GM21576 (cell line): ENCODE results near the gene TULP4.

Experiments used
- ATAC-seq: cut with Tn5 transposase; IDR thresholded peaks from one replicate; pipeline ENCODE4 v1.9.1; 2021; ENCODE audit warnings: mild to moderate bottlenecking, moderate library complexity; ENCODE audit not compliant: unreplicated experiment

TULP4 gene

DNA sequence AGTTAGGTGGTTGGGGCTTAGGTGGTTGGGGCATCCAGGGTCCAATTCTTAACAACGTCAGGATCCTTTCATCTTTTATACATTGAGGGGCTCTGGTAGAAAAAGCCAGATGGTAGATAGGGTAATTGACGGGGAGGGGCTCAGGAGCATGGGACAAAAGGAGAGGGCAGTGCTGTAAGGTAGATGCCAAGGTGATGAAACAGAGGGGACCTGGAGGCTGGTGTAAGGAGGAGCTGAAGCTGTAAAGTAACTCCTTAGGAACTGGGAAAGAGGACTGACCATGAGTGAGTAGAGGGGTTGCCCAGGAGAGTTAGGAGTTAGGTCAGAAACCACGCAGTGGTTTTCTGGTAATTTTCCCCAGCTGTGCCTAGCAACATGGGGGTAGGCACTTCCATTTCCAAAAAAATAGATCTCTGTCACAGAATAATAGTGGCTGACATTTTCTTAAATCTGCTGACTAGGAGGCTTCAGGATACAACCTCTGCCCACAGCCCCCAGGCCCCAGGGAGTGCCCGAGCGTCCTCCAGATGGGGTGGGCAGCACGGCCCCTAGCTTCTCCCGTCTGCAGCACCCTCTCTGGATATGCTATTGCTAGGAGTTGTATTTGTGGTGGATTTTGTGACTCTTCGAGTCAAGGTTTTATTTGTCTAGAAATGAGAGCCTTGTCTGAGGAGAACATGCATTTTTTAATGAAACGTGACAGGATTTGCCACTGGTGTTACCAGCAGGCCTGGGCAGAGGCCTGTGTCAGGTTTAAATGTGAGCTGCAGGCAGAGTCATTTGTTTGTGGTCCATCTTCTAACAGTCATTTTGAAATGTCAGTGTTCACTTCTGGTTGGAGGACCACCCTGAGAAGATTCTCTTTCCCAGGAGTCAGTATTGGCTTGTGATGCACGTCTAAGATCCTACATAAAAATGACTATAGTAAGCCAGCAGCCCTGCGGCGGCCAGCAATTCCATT is 44.6 kb downstream of the TULP4 start:
- peak; percentile 18 for ATAC-seq

DNA sequence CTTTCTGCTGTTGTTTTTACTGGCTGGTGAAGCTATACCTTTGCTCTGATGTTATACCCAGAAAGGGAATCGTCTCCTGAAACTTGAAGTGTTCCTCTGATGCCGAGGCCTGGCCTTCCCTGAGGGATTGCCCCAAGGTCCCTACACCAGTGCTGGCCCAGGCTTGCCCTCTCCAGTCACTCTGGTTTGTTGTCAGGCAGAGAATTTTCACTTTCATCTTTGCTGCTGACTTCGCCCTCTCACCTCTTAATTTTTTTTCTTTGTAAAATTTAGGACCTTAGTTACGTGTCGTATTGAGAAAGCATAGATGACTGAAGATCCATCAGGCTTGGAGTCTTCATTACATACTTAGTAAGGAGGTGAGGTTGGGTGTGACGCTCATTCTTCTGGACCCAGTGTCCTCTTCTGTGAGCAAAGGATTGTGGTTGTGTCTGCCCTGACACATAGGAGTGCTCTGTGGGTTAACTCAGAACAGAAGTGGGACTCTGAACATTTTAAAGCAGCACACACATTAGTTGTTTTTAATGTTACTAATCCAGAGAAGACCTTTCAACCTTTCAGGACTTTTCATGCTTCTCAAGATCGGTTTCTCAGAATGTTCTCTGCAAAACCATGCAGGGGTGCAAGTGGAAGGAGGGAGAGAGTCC is 45.4 kb downstream of the TULP4 start:
- ATAC-seq, result peak; percentile 56

DNA sequence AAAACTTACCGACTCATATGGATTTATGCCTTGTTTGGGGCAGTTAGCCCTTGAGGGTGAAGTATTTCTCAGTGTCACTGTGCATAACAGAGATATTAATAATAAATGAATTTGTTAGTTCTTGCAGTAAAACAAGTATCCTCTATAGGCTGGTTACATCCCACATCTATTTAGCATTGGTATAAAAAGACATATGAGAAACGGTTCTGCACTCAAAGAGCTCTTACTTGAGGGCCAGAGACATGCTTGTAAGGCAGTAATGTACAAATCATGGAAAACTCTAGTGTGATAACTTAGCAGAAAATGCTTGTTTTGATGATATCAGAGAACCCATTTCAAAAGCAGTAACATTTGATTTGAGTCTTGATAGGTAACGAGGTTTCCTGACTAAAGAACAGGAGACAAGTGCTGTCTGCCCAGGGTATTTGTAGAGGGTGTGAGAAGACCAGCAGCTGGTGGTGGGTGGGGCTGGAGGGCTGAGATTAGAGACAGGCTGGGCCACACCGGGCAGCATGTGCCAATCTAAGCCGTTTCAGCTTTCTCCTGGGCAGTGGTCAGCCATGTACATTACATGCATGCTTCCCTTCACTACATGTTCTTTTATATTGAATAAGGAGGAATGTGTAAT is 46.3 kb downstream of the TULP4 start:
- ATAC-seq, result no peak

DNA sequence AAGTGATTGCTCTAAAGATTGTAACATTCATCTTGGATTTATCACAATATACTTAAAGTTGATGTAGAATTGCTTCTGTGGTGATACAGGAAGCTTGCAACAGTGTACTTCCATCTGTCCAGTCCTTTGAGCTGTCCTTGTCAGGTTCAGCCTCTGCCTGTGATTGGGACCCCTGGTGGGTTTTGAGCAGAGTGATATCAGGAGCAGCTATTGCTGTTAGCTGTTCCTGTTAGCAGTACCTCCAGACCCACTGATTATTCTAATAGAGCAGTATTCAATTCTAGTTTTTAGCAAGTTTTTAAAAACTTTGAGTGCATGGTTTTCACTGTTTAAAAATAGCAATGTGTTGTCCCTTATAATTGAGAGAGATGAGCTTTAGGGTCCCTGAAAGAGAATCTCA is 48.8 kb downstream of the TULP4 start:
- ATAC-seq, result no peak

DNA sequence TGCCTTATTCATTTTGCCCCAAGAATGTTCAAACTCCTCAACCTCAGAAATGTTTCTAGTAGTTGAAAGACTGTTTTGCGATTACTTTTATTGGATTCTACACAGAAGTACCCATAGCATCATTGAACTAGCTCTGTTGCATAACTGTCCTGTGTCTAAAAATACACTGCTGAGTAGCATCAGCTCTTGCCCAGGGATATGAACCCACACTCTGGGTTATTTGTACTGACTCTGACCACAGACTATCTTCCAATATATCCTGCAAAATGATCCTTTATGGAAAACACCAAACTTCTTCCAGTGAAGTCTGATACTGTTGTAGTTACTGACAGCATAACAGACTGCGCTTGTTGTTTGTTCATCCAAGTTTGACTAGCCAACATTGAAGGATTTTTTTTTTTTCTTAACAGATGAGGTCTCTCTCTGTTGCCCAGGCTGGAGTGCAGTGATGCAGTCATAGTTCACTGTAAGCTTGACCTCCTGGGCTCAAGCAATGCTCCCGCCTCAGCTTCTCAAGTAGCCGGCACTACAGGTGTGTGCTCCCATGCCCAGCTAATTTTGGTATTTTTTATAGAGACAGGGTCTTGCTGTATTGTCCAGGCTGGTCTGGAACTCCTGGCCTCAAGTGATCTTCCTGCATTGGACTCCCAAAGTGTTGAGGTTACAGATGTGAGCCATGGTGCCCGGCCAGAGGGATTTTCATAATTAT is 49.9 kb downstream of the TULP4 start:
- ATAC-seq, result no peak

DNA sequence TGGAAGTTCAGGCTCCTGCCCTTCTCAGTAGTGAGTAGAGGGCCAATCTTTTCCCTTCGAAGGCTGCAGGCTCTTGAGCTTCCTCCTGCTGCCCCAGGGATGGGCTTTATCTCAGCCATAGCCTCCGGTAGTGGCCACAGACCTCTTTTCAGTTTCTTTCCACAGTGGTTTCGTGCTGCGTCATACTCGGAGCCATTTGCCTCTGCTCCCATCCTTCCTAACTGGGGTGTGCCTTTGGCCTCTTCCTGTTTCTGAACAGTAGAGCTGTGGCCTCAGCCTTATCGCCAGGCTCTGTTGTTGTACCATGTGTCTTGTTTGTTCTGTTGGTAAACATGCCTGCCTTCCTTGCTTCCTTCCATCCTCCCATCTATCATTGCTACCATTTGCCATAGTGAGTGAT is 54.1 kb downstream of the TULP4 start:
- ATAC-seq, result no peak

DNA sequence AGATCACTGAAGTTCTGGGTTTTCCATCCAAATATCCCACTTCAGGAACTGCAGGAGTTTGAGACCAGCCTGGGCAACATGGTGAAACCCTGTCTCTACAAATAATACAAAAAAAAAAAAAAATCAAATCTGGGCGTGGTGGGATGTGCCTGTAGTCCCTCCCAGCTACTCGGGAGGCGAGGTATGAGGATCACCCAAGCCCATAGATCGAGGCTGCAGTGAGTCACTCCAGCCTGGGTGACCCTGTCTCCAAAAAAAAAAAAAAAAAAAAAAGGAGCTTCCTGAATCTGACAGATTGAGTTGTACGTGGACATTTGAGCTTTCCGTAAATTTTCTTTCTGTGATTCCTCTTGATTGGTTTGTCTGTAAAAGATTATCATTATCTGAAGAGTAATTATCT is 55.6 kb downstream of the TULP4 start:
- no peak for ATAC-seq

DNA sequence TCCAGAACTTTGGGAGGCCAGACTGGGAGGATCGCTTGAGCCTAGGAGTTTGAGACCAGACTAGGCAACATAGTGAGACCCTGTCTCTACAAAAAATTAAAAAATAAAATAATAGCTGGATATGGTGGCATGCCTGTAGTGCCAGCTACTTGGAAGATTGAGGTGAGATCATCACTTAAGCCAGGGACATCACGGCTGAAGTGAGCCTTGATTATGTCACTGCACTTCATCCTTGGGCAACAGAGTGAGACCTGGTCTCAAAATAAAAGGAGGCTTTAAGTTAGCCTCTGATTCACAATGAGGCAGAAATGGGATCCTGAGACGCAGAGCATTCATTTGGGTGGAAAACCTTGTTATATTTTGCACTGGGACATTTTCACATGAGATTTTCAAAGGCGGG is 57.0 kb downstream of the TULP4 start:
- no peak for ATAC-seq

DNA sequence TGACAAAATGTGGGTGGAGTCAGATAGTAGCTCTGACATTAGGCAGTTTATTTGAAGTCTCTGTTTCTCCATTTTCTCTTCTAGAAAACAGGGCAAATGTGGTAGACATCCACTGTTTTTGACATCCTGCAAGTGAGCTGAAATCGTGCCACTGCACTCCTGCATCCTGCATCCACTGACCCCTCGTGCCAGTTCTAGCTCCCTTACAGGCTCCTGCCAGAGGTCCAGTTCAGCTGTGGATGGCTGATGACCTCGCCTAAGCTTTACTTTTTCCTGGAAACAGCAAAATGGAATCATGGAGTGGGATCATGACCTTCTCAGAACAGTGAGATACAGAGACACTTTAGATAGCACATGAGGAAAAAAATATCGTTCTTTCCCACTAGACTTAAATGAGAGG is 58.5 kb downstream of the TULP4 start:
- ATAC-seq, result no peak

DNA sequence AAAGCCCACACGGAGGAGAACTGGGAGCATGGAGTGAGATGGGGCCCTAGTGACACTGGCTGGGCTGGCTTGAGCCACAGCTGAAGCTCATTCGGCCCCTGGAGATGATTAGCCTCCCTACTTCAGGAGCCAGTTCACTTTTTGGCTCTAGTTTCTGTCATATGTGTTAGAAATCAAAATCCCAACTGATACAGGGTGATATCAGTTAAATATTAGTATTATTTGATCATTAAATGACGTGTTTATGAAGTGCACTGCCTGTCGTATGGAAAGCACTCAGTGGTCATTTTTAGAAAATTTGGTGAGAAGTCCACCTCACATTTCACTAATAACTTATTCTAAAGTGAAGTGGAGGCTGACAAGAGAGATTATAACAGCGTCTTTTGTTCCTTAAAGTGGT is 59.0 kb downstream of the TULP4 start:
- no peak for ATAC-seq

DNA sequence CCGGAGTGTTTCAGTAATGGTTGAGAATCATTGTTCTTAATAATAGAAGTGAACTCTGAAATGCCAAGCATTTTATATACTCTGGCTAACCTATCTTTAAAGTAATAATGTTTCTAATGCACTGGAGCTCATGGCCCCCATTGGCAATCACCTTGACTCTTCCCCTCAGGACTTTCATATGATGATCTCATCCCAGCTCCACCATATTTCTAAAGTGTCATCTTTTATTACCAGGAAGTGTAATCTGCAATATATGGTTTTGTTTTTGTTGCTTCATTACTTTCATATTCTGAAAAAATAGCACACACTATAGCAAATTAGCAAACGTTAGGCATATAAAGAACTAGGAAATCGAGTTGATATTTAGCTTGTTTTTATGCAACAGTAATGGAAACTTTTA is 60.3 kb downstream of the TULP4 start:
- no peak for ATAC-seq

DNA sequence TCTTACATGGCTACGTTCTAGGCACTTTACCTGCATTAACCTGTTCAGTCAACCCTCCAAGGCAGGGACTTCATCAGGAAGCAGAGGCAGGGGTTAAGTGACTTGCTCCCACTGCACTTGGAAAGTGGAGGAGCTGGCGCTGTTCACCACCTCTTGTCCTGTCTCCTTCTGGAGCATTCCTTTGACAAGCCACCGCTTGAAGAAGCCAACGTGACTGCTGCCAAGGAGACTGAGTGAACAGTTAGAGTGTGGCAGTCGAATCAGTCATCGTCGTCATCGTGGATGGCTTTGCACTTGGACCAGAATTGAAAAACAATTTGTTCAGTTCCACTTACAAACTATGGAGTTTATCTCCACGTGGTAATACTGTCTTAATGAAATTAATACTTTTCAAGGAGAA is 60.9 kb downstream of the TULP4 start:
- ATAC-seq, result no peak

DNA sequence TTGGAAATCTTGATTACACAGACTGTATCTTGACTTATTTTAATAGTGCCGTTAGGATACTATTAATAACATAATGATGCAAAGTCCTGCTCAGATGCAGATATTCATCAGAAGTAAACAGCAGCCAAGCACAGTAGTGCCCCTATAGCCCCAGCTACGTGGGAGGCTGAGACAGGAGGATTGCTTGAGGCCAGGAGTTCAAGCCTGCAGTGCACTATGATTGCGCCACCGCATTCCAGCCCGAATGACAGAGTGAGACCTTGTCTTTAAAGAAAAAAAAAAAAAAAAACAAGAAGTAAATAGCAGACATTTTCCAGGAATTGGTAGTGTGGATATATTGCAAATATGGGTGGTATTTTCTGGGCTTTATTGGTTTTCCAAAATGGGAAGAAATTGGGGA is 61.8 kb downstream of the TULP4 start:
- ATAC-seq, result no peak

DNA sequence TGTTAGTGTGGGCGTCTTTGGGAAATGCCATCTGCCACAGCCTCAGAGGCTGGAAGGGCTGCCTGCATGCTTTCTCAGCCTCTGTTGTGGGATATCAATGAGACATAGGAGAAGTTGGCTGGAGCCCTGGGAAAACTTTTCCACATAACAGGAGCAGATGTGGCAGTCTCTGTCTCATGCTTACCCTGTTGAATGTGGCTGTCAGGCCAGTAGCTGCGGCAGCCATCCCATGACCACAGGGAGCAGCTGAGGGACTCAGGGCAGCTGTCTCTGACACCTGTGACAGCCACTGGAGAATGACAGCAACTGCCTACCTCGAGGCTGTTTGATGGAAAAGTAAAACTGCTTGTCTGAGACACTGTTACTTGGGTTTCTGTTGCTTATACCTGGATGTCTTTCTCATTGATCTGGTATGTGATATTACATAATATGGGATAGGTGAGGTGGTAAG is 64.4 kb downstream of the TULP4 start:
- ATAC-seq, result no peak

DNA sequence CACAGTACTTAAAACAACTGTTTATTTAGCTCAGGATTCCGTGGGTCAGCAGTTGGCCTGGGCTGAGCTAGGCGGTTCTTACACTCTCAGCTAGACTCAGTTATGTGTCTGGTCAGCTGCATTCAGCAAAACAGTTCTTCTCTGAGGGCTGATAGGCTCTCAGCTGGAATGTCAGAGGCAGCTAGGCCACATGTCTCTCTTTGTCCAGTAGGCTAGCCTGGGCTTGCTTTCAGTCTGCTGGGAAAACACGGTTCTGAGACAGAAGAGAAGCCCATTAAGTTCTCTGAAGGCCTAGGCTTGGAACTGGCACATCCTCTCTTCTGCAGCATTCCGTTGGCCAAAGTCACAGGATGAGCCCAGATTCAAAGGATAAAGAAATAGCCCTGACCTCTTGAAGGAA is 65.6 kb downstream of the TULP4 start:
- ATAC-seq, result no peak

DNA sequence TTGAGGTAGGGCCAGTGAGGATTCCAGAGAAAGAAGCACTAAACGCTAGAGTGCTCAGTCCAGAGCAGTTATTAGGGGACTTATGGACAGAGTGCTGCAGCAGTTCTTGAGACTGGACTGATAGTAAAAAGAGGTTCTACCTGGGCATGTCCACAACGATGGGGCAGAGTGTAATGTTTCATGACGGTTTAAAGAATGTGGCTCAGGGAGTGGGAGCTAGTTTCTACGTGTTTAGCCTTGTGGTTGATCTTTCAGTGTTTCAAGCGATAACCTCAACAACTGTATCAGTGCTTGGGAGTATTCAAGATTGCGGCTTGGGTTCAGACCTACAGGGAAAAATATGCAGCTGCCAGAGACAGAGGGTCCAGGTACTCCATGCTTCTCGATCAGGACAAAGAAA is 67.1 kb downstream of the TULP4 start:
- no peak for ATAC-seq

DNA sequence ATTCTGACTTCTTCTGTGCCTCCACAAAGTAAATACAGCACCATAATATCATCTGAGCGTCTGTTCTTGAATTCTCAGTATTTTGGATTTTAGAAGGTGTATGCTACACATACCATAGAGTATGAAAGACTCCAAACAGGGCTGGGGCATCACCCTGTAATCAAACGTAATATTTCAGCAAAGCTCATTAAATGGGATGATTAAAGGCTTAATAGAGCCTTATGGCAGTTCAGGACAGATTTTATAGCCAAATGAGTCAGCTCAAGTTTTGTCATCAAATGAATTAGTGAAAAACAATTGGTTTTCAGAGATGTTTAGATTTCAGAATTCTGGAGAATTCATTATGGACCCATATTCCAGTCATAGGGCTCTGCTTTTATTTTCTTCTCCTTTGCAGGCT is 68.9 kb downstream of the TULP4 start:
- ATAC-seq, result no peak

DNA sequence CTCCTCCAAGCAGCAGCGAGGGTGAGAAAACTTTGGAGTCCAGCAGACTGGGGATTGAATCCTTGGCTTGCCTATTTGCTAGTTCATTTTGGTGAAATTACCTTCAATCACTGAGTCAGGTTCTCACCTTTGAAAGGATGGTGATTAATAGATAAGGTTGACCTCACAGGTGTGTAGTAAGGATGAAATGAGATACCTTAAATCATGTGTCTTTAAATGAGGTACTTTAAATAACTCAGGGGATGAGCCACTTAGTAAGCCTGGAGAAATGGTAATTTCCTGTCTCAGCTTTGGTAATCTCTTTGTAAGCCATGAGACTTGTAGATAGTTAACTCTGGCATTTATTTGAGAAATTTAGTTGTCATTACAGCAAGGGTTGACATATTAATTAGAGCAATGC is 70.2 kb downstream of the TULP4 start:
- no peak for ATAC-seq

DNA sequence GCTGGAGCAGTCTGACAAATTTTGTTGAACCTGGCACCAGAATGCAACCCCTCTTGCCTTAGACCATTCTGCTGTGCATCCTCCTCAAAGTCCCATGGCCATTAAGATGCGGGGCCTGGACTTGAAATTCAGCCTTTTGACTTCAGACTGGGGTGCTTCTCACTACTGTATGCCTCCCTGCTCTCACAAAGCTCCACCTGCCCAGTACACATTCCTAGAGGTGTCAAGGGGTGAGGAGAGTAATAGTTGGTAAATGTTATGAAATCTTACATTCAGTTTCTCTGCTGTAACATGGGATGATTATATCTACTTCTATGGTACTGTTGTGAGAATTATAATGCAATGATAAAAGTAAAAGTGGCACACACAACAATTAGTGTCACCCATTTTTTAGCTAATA is 70.8 kb downstream of the TULP4 start:
- ATAC-seq, result no peak

DNA sequence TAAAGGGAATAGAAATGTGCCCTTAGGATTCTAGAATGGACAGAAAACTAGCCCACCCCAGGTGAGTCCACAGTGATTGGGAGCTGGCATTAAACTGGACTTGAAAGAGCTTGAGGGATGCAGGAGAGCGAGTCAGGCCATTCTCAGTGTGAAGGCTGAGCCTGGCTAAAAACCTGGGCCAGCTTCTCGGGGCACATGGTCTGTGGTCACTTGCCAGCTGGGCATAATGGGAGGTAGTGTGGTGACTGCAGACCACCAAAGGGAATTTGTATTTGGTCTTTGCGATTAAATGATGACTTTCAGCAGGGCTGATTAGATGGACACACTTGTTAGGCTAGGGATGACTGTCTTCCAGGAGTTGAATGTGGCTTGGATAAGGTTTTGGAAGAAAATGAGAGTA is 71.3 kb downstream of the TULP4 start:
- ATAC-seq, result no peak

DNA sequence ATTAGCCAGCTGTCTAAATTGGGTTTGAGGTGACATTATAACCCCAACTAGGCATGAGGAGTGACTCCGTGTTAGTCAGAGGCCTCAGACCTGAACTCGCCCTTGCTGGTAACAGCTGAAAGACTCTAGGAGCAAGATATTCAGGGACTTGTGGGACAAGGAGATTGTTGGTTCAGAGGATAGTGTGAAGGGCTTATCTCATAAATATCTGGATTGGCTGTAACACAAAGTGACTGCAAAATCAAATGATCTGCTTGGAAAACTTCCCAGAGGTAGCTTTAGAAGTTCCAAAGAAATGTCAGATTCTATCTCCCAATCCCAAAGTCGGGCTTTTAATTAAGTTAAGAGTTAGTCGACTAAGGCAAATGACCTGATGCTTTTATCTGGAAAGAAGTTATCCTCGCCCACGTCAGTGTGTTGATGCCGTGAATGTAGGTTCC is 72.4 kb downstream of the TULP4 start:
- no peak for ATAC-seq
